Pancreas (tissue), 10 donors: ENCODE data around the gene DCD. TPM values are rescaled to one million over a fixed set of nuclear protein-coding genes. Genes with fewer than 3 reads are reported as not detected.

Source experiments
- ATAC-seq, 4 donors: fragments of 200-7000 bp; cut with Tn5 transposase; one replicate each; pipeline versions ENCODE4 v1.8.0 to v1.9.1; 2020; ENCODE audit warnings: mild to moderate bottlenecking in 4 of 4, moderate library complexity in 4 of 4
- DNase-seq, 6 donors: peaks; one replicate each; pipeline ENCODE4 v3.0.0-alpha.2; 2020
- FAIRE-seq: peaks from 2 replicates; lab custom pipeline; 2012; peaks lifted over from hg19 to GRCh38; lab: Jason Lieb, UNC
- H3K27ac ChIP-seq, 4 donors: fragments of 200-600 bp; sonication (generic); 1 replicate in 3 of 4; 2 replicates in 1 of 4; pipeline versions ENCODE4 v1.5.0 to v1.8.0; 2020
- H3K27me3 ChIP-seq, 4 donors: fragments of 200-600 bp; one replicate each; pipeline ENCODE4 v1.8.0; 2021
- H3K36me3 ChIP-seq, 3 donors: fragments of 200-600 bp; sonication (generic) in 1 of 3; one replicate each; pipeline versions ENCODE4 v1.5.0 to v1.8.0; 2020 to 2021
- H3K4me1 ChIP-seq, 3 donors: fragments of 200-600 bp; one replicate each; pipeline ENCODE4 v1.8.0; 2021
- H3K4me3 ChIP-seq, 4 donors: fragments of 200-600 bp; sonication (generic) in 2 of 4; one replicate each; pipeline versions ENCODE4 v1.5.0 to v1.8.0; 2020 to 2021
- H3K9me3 ChIP-seq, 4 donors: fragments of 200-600 bp; one replicate each; pipeline ENCODE4 v1.8.0; 2021
- CTCF ChIP-seq, 4 donors: fragments of 200-600 bp; sonication (generic) in 3 of 4; IDR thresholded peaks; one replicate each; pipeline versions ENCODE4 v1.5.0 to v1.8.0; 2021; ENCODE audit warnings: antibody characterized with exemption in 4 of 4
- WGBS, 2 donors: extraction: QIAGEN DNeasy Blood & Tissue Kit; methylation state at CpG; one replicate each; pipeline ENCODE4 v1.1.7; 2013; 5-methylcytosine and 5-hydroxymethylcytosine counted together
- intact Hi-C, 3 donors: fragments of 100-400 bp; cut with DNase I; formaldehyde crosslinking; loops; one replicate each; pipeline versions ENCODE4 v1.11.1 to v1.14.2; 2022
- polyA plus RNA-seq, 2 donors: library from polyadenylated mRNA; stranded (reverse); fragments of 200-250 nt; gene quantifications; one replicate each; pipeline ENCODE4 v1.2.3, GENCODE V29; 2013
- total RNA-seq, 6 donors: library from RNA; stranded (reverse); fragmentation: NEBNext Ultra II Directional in 4 of 6; extraction: Animal tissue kit (Norgen Biotek cat#: 25700) in 4 of 6; gene quantifications; one replicate each; pipeline versions ENCODE4 v1.2.1 to v1.2.4, GENCODE V29; 2021 to 2023
- donor health status: healthy with polysubstance abuse.
- donor health status: DM: no; HTN: no; CAD: no; lungs with moderate emphysema.
- donor health status: DM: no; HTN: no; CAD: no.
- donor health status: control.
- donor health status: control.
- donor health status: Bipolar disorder and iron deficiency.
- donor health status: DM: yes; HTN: yes; CAD: no.
- donor health status: DM: no; HTN: no; CAD: no.
- donor health status: DM: no; HTN: no; CAD: no.
- donor health status: DM: yes; HTN: yes; CAD: no.

The DCD gene
- total and polyA plus RNA-seq, 8 donors: not detected

- no peaks in the 10 kb centered on the region for H3K9me3 ChIP-seq
- FAIRE-seq: no peak
- intact Hi-C loops: no loop called here
- H3K27me3 ChIP-seq: peaks cover 0 to 8% (median 0%) of the 10 kb centered on the region in 4 donors
- no peak overlapping the region for H3K4me3 ChIP-seq
- no peaks in the 10 kb centered on the region for H3K36me3 ChIP-seq
- H3K27ac ChIP-seq: no peak overlapping the region
- no peak for ATAC-seq
- peak in 1 of 4 donors; percentile 13 for TF ChIP-seq CTCF (IDR thresholded peaks at IDR 0.05)
- no peaks in the 10 kb centered on the region for H3K4me1 ChIP-seq
- DNase-seq: no peak
Observed at GRCh38 chr12:54622463-54623183, 25.5 kb downstream of the DCD start.

- Histone ChIP-seq H3K27ac (no peak overlapping the region), H3K27me3 (peaks cover 0 to 8% (median 0%) of the 10 kb centered on the region in 4 donors), H3K4me3 (no peak overlapping the region), H3K4me1 (no peaks in the 10 kb centered on the region), H3K9me3 (no peaks in the 10 kb centered on the region), H3K36me3 (no peaks in the 10 kb centered on the region)
- WGBS, 2 donors: 53 to 67% methylated on average over 6 of the region's 6 CpGs
- FAIRE-seq (no peak), ATAC-seq (no peak), DNase-seq (no peak)
- TF ChIP-seq CTCF (IDR thresholded peaks at IDR 0.05): no peak
- intact Hi-C loops: no loop called here
Observed at GRCh38 chr12:54616933-54617680, 31.1 kb downstream of the DCD start.

GRCh38 chr12:54612225-54612750 lies 35.9 kb downstream of the DCD start:
- Histone ChIP-seq H3K4me3 (no peak overlapping the region), H3K36me3 (no peaks in the 10 kb centered on the region), H3K27me3 (no peaks in the 10 kb centered on the region), H3K9me3 (no peaks in the 10 kb centered on the region), H3K27ac (no peak overlapping the region), H3K4me1 (no peaks in the 10 kb centered on the region)
- 44 to 52% methylated on average over 1 of the region's 1 CpG for WGBS, 2 donors
- intact Hi-C loops: no loop called here
- TF ChIP-seq CTCF (IDR thresholded peaks at IDR 0.05): no peak
- DNase-seq (no peak), ATAC-seq (no peak), FAIRE-seq (no peak)

GRCh38 chr12:54611715-54612149 lies 36.4 kb downstream of the DCD start:
- FAIRE-seq (no peak), DNase-seq (no peak)
- 80 to 92% methylated on average over 3 of the region's 3 CpGs for whole genome bisulfite sequencing, 2 donors

More at GRCh38 chr12:54611715-54612149, 36.4 kb downstream of the DCD start:
- intact Hi-C loops: no loop called here
- no peak for ATAC-seq
- Histone ChIP-seq H3K9me3 (no peaks in the 10 kb centered on the region), H3K27ac (no peak overlapping the region), H3K36me3 (no peaks in the 10 kb centered on the region), H3K4me3 (no peak overlapping the region), H3K4me1 (no peaks in the 10 kb centered on the region), H3K27me3 (no peaks in the 10 kb centered on the region)
- TF ChIP-seq CTCF (IDR thresholded peaks at IDR 0.05): no peak
